Measurements from ENCODE around the gene PPL. TPM values are rescaled to one million over a fixed set of nuclear protein-coding genes. Genes with fewer than 3 reads are reported as not detected.

The PPL gene
- polyA plus RNA-seq, 3 donors: 0.02 TPM; not detected in 2

DNA sequence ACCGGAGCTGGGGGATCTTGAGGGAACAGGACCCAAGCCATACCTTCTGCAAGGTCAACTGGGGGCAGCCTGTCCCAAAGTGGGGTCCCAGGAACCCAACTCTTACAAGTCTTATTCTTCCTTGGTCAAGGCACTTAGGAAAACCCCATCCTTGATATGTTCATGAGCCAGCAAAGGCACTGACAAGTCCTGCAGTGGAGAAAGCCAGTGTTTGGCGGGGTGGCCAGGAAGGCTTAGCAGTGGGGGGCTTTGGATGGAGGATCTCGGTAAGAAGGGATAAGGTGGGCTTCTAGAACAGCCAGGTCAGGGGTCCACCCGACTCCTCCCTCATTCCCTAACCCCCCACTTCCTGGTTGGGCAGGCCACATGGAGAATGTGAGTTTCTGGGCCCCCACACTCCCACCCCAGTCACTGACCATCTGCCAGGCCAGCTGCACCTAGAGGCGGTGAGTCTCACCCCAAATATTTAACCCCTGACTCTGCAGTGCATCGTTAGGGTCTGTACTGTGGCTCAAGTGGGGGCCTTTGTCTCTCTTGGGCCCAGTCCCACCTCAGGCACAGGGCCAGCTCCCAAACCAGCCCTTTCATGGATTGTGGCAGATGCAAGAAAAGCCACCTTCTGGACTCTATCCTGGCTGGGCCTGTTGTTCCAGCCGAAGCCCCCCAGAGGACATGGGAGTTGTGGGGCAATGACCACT, 22.3 kb downstream of the PPL start:
- H3K4me3 ChIP-seq (replicated peaks in 1 of 3; ENCODE audit: low read depth in 2 of 3, low read length in 3 of 3): no peak overlapping the region
- no peaks in the 10 kb centered on the region for H4K20me1 ChIP-seq (ENCODE audit: insufficient read depth, low read length)
- no peak overlapping the region for H3K9ac ChIP-seq (ENCODE audit: insufficient read depth, low read length, poor library complexity, severe bottlenecking)
- Mint-ChIP-seq H3K4me3 (no peak overlapping the region), H3K27me3 (ENCODE audit: low read depth in 3 of 3) (peaks cover 4 to 14% (median 7%) of the 10 kb centered on the region in 3 donors), H3K36me3 (no peaks in the 10 kb centered on the region), H3K27ac (no peak overlapping the region), H3K4me1 (no peaks in the 10 kb centered on the region), H3K9me3 (no peaks in the 10 kb centered on the region)
- TF ChIP-seq, protein P1, sequence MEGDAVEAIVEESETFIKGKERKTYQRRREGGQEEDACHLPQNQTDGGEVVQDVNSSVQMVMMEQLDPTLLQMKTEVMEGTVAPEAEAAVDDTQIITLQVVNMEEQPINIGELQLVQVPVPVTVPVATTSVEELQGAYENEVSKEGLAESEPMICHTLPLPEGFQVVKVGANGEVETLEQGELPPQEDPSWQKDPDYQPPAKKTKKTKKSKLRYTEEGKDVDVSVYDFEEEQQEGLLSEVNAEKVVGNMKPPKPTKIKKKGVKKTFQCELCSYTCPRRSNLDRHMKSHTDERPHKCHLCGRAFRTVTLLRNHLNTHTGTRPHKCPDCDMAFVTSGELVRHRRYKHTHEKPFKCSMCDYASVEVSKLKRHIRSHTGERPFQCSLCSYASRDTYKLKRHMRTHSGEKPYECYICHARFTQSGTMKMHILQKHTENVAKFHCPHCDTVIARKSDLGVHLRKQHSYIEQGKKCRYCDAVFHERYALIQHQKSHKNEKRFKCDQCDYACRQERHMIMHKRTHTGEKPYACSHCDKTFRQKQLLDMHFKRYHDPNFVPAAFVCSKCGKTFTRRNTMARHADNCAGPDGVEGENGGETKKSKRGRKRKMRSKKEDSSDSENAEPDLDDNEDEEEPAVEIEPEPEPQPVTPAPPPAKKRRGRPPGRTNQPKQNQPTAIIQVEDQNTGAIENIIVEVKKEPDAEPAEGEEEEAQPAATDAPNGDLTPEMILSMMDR (IDR thresholded peaks at IDR 0.05): no peak
- no peaks in the 10 kb centered on the region for H3K36me3 ChIP-seq (replicated peaks in 1 of 2; ENCODE audit: control insufficient read depth in 1 of 2, insufficient read depth in 2 of 2, low read length in 2 of 2)
- H3K4me2 ChIP-seq (replicated peaks; ENCODE audit: extremely low read depth, low read length, poor library complexity, severe bottlenecking): no peak overlapping the region
- no peak overlapping the region for H3K27ac ChIP-seq (ENCODE audit: low read depth in 1 of 2, low read length in 2 of 2)
- H3K4me1 ChIP-seq (ENCODE audit: control insufficient read depth in 1 of 2, insufficient read depth in 2 of 2, low read length in 2 of 2): no peaks in the 10 kb centered on the region
- DNase-seq: no peak
- 93% methylated on average over 4 of the region's 7 CpGs for whole genome bisulfite sequencing (ENCODE audit: insufficient coverage)
- no peaks in the 10 kb centered on the region for H3K9me3 ChIP-seq (replicated peaks in 1 of 2; ENCODE audit: control insufficient read depth in 1 of 2, insufficient read depth in 1 of 2, low read length in 2 of 2)
- intact Hi-C loops (cut with micrococcal nuclease): no loop called here
- H3K79me2 ChIP-seq (ENCODE audit: insufficient read depth, low read length): no peaks in the 10 kb centered on the region
- H3K27me3 ChIP-seq (ENCODE audit: control insufficient read depth in 2 of 2, insufficient read depth in 2 of 2, low read length in 2 of 2): no peaks in the 10 kb centered on the region
- H2AFZ ChIP-seq (ENCODE audit: insufficient read depth, low read depth, low read length, poor library complexity, severe bottlenecking): no peak overlapping the region

DNA sequence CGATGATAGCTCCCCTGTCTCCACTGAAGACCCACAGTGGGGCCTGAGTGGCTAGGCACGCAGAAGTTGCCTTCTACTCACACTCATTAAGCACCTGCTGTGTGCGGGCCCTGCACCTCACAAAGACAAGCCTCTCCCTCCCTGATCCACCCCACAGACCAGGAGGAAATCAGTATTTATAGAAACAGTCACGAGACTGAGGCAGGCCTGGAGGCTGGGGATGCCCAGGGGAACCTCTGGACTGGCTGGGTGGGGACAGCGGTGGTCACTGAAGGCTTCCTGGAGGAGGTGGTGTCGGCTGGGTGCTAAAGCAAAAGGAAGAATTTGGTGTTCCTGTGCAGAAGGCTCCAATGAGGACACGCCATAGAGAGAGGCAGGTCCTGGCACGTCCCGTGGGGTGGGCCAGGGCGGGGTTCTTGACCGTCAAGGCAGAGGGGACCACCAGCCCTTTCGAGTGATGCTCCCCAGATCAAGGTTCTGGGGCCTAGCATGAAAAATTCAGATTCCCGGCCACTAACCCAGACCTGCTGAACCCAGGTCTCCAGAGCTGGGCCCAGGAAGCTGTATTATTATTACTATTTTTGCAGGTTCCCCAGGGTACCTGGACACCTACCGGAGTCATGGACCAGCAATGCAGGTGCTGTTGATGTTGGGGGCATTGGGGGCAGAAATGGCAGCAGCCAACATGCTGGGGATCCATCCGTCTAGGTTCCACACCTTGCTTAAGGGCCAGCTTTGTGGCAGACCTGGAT, 23.0 kb downstream of the PPL start:
- TF ChIP-seq, protein P1 (IDR thresholded peaks at IDR 0.05): no peak
- no peaks in the 10 kb centered on the region for H3K4me1 Mint-ChIP-seq
- no peaks in the 10 kb centered on the region for H3K36me3 ChIP-seq (replicated peaks in 1 of 2; ENCODE audit: control insufficient read depth in 1 of 2, insufficient read depth in 2 of 2, low read length in 2 of 2)
- H3K4me3 ChIP-seq (replicated peaks in 1 of 3; ENCODE audit: low read depth in 2 of 3, low read length in 3 of 3): no peak overlapping the region
- no peaks in the 10 kb centered on the region for H3K36me3 Mint-ChIP-seq
- DNase-seq: no peak
- H3K27ac ChIP-seq (ENCODE audit: low read depth in 1 of 2, low read length in 2 of 2): no peak overlapping the region
- H3K27me3 Mint-ChIP-seq (ENCODE audit: low read depth in 3 of 3): peaks cover 3 to 12% (median 6%) of the 10 kb centered on the region in 3 donors
- no peaks in the 10 kb centered on the region for H3K79me2 ChIP-seq (ENCODE audit: insufficient read depth, low read length)
- H3K27ac Mint-ChIP-seq: no peak overlapping the region
- H3K4me3 Mint-ChIP-seq: no peak overlapping the region
- H3K4me2 ChIP-seq (replicated peaks; ENCODE audit: extremely low read depth, low read length, poor library complexity, severe bottlenecking): no peak overlapping the region
- 91% methylated on average over 13 of the region's 15 CpGs for WGBS (ENCODE audit: insufficient coverage)
- H3K27me3 ChIP-seq (ENCODE audit: control insufficient read depth in 2 of 2, insufficient read depth in 2 of 2, low read length in 2 of 2): no peaks in the 10 kb centered on the region
- H2AFZ ChIP-seq (ENCODE audit: insufficient read depth, low read depth, low read length, poor library complexity, severe bottlenecking): no peak overlapping the region
- H3K4me1 ChIP-seq (ENCODE audit: control insufficient read depth in 1 of 2, insufficient read depth in 2 of 2, low read length in 2 of 2): no peaks in the 10 kb centered on the region
- no peaks in the 10 kb centered on the region for H3K9me3 Mint-ChIP-seq
- H3K9ac ChIP-seq (ENCODE audit: insufficient read depth, low read length, poor library complexity, severe bottlenecking): no peak overlapping the region
- no peaks in the 10 kb centered on the region for H3K9me3 ChIP-seq (replicated peaks in 1 of 2; ENCODE audit: control insufficient read depth in 1 of 2, insufficient read depth in 1 of 2, low read length in 2 of 2)
- intact Hi-C loops (cut with micrococcal nuclease): no loop called here
- no peaks in the 10 kb centered on the region for H4K20me1 ChIP-seq (ENCODE audit: insufficient read depth, low read length)
